Upper lobe of left lung (tissue), 6 donors: Measurements from ENCODE around the gene ZDHHC14. TPM values are rescaled to one million over a fixed set of nuclear protein-coding genes. Genes with fewer than 3 reads are reported as not detected.
"Not testable (repeated sequence)": the region's sequence is repeated elsewhere in the genome, so short reads cannot be mapped to it uniquely, and the experiment has no call there.

ENCODE experiments used
- ATAC-seq, 2 donors: fragments of 200-7000 bp; cut with Tn5 transposase; one replicate each; pipeline ENCODE4 v1.9.1; 2022; ENCODE audit warnings: mild to moderate bottlenecking in 2 of 2, moderate library complexity in 2 of 2; ENCODE audit not compliant: low FRiP score in 2 of 2
- DNase-seq, 2 donors: peaks; one replicate each; pipeline ENCODE4 v3.0.0-alpha.2; 2019 to 2020
- H3K27ac ChIP-seq, 4 donors: fragments of 200-600 bp; sonication (generic); one replicate each; pipeline ENCODE4 v1.5.1; 2016 to 2019
- H3K27me3 ChIP-seq, 4 donors: fragments of 200-600 bp; sonication (generic); one replicate each; pipeline ENCODE4 v1.5.1; 2017 to 2019
- H3K36me3 ChIP-seq, 4 donors: fragments of 200-600 bp; sonication (generic); one replicate each; pipeline ENCODE4 v1.5.1; 2016 to 2019
- H3K4me1 ChIP-seq, 4 donors: fragments of 200-600 bp; sonication (generic); one replicate each; pipeline ENCODE4 v1.5.1; 2018 to 2019
- H3K4me3 ChIP-seq, 4 donors: fragments of 200-600 bp; sonication (generic); one replicate each; pipeline ENCODE4 v1.5.1; 2017 to 2019; ENCODE audit warnings: mild to moderate bottlenecking in 2 of 4, moderate library complexity in 1 of 4
- H3K9me3 ChIP-seq, 4 donors: fragments of 200-600 bp; sonication (generic); one replicate each; pipeline ENCODE4 v1.5.1; 2018 to 2019
- EP300 ChIP-seq, 4 donors: sonication (generic); formaldehyde crosslinking; IDR thresholded peaks; one replicate each; pipeline ENCODE4 v1.5.1; 2017; ENCODE audit warnings: antibody characterized with exemption in 4 of 4, control low read depth in 2 of 4
- POLR2A ChIP-seq, 4 donors: fragments of 450-650 bp; IDR thresholded peaks; one replicate each; pipeline ENCODE4 v1.5.1; 2016 to 2017; ENCODE audit warnings: antibody characterized with exemption in 4 of 4, mild to moderate bottlenecking in 2 of 4
- POLR2AphosphoS5 ChIP-seq, 2 donors: sonication (generic); formaldehyde crosslinking; IDR thresholded peaks; one replicate each; pipeline ENCODE4 v1.5.1; 2017; ENCODE audit warnings: antibody characterized with exemption in 2 of 2
- WGBS, 2 donors: methylation state at CpG; one replicate each; pipeline ENCODE4 v1.1.5; 2017 to 2018; 5-methylcytosine and 5-hydroxymethylcytosine counted together
- total RNA-seq, 6 donors: library from RNA; depleted of rRNA in 4 of 6; stranded (reverse); fragments of >200 nt in 4 of 6; gene quantifications; one replicate each; pipeline versions ENCODE4 v1.1.0 to v1.2.1, GENCODE V29; 2016 to 2021
- TF ChIP-seq, protein P1 (sequence below), 6 experiments: fragments of 450-650 bp in 4 of 6; fragments of 200-600 bp in 2 of 6; sonication (generic) in 2 of 6; IDR thresholded peaks; one replicate each; pipeline ENCODE4 v1.5.1; 2016 to 2019; ENCODE audit warnings: antibody characterized with exemption in 6 of 6
- donor health status: DM: no; HTN: no; CAD: no; lungs with moderate emphysema.
- donor health status: DM: no; HTN: yes; CAD: no; lungs with severe emphysema.

The ZDHHC14 gene
- total RNA-seq, 6 donors from 2014 or later = 5.3 to 16.5 (median 9.4) TPM

DNA sequence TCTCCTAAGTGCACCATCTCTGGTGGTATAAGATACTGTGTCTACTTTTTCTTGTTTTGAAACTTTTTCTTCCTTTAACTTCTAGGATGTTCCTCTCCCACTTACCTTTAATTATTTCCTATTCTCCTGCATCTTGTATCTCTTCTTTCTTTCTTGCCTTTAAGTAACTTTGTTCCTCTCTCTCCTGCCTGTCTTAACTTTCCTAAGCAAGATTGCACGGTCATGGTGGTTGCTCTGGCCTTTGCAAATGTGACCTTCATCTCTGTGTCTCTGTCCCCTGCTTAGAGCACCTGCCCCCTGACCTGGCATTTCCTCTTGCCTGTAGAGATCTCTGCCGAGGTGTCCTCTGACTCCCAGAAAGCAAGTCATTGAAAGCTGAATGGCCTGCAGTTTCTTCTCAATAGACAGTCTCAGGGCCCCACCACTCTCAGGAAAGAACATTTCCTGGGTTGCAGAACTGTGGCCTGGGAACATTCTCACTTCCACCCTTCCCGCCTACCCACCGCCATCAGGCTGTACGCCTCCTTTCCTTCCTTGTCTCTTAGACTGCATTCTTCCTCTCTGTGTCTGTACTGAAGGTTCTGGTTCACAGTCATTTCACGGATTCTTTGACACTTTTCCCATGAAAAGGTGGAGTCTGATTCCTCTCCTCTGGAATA, 12.8 kb downstream of the ZDHHC14 start:
- Histone ChIP-seq H3K27me3 (no peaks in the 10 kb centered on the region), H3K4me3 (no peak overlapping the region), H3K4me1 (peaks cover 0 to 3% (median 0%) of the 10 kb centered on the region in 4 donors), H3K36me3 (no peaks in the 10 kb centered on the region), H3K27ac (no peak overlapping the region), H3K9me3 (peaks cover 0 to 14% (median 11%) of the 10 kb centered on the region in 4 donors)
- DNase-seq (no peak), ATAC-seq (peak in 1 of 2 donors; percentile 35)
- 71 to 81% methylated on average over 6 of the region's 6 CpGs for WGBS, 2 donors
- no peak for TF ChIP-seq POLR2A (IDR thresholded peaks at IDR 0.05)
- TF ChIP-seq, protein P1, sequence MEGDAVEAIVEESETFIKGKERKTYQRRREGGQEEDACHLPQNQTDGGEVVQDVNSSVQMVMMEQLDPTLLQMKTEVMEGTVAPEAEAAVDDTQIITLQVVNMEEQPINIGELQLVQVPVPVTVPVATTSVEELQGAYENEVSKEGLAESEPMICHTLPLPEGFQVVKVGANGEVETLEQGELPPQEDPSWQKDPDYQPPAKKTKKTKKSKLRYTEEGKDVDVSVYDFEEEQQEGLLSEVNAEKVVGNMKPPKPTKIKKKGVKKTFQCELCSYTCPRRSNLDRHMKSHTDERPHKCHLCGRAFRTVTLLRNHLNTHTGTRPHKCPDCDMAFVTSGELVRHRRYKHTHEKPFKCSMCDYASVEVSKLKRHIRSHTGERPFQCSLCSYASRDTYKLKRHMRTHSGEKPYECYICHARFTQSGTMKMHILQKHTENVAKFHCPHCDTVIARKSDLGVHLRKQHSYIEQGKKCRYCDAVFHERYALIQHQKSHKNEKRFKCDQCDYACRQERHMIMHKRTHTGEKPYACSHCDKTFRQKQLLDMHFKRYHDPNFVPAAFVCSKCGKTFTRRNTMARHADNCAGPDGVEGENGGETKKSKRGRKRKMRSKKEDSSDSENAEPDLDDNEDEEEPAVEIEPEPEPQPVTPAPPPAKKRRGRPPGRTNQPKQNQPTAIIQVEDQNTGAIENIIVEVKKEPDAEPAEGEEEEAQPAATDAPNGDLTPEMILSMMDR (IDR thresholded peaks at IDR 0.05) = no peak
- TF ChIP-seq EP300 (IDR thresholded peaks at IDR 0.05) = no peak
- TF ChIP-seq POLR2AphosphoS5 (IDR thresholded peaks at IDR 0.05) = no peak

DNA sequence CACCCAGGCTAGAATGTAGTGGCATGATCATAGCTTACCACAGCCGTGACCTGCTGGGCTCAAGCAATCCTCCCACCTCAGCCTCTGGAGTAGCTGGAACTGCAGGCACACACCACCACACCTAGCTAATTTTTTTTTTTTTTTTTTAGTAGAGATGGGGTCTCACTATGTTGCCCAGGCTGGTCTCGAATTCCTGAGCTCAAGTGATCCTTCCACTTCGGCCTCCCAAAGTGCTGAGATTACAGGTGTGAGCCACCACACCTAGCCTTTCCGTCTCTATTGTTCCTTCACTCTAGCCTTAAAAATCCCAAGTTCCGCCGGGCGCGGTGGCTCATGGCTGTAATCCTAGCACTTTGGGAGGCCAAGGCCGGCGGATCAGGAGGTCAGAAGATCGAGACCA, 14.2 kb downstream of the ZDHHC14 start:
- ATAC-seq, H3K36me3 ChIP-seq, DNase-seq, H3K27ac ChIP-seq, H3K4me3 ChIP-seq, H3K27me3 ChIP-seq, H3K4me1 ChIP-seq: not testable (repeated sequence)
- H3K9me3 ChIP-seq = peaks cover 0 to 10% (median 10%) of the 10 kb centered on the region in 4 donors
- 90 to 98% methylated on average over 11 of the region's 11 CpGs for WGBS, 2 donors

DNA sequence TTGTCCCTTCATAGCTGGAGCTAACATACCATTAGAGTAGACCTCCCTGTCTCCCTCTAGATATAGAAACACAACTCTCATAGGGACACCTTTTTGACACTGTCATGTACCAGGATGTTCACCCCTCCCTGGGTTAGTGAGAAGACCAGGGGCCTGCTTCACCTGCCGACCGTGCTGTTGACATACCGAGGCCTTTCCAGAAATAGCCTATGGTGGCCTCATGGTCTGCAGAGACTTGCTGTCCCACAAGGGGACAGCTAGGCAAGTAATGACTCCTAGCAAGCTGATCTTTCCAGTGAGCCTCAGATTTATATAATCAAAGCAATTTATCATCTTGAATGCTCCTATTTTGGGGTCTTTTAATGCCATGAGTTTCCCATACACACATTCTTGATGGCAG, 15.0 kb downstream of the ZDHHC14 start:
- Histone ChIP-seq H3K4me3 (no peak overlapping the region), H3K9me3 (peaks cover 0 to 5% (median 2%) of the 10 kb centered on the region in 4 donors), H3K27ac (no peak overlapping the region), H3K27me3 (no peaks in the 10 kb centered on the region), H3K4me1 (peaks cover 0 to 3% (median 0%) of the 10 kb centered on the region in 4 donors), H3K36me3 (no peaks in the 10 kb centered on the region)
- TF ChIP-seq POLR2A (IDR thresholded peaks at IDR 0.05) (no peak), EP300 (IDR thresholded peaks at IDR 0.05) (no peak), POLR2AphosphoS5 (IDR thresholded peaks at IDR 0.05) (no peak)
- TF ChIP-seq, protein P1 (IDR thresholded peaks at IDR 0.05) = no peak
- no peak for DNase-seq
- WGBS, 2 donors = 83 to 86% methylated on average over 3 of the region's 3 CpGs
- no peak for ATAC-seq

- 87 to 93% methylated on average over 8 to 9 of the region's 9 CpGs for WGBS, 2 donors
- Histone ChIP-seq H3K9me3 (no peaks in the 10 kb centered on the region), H3K4me1 (peaks cover 0 to 3% (median 0%) of the 10 kb centered on the region in 4 donors), H3K27me3 (no peaks in the 10 kb centered on the region), H3K27ac (no peak overlapping the region), H3K4me3 (no peak overlapping the region), H3K36me3 (no peaks in the 10 kb centered on the region)
- TF ChIP-seq POLR2A (IDR thresholded peaks at IDR 0.05) = no peak
- no peak for TF ChIP-seq POLR2AphosphoS5 (IDR thresholded peaks at IDR 0.05)
- TF ChIP-seq, protein P1 (IDR thresholded peaks at IDR 0.05) = no peak
- TF ChIP-seq EP300 (IDR thresholded peaks at IDR 0.05) = no peak
- DNase-seq (no peak), ATAC-seq (no peak)
These were observed 16.7 kb downstream of the ZDHHC14 start for GRCh38 chr6:157397660-157398059.

DNA sequence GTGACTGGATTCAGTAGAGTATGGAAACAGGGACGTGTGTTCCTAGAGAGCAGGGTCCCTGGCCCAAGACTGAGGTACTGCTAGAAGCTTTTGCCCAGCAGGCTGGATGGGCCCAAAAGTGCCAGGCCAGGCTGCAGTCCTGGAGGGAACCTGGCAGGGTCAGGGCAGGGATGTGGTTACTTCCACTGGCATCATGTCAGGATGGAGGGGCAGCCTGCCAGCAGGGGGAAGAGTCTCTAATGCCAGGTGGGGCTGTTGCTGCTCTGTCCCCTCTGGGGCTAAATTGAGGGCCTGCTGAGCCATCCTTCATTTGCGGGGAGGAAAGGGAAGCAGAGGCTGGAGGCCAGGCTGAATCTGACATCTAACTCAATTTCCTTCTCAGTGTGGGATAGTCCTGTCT, 17.2 kb downstream of the ZDHHC14 start:
- 64 to 100% methylated on average over 1 to 2 of the region's 2 CpGs for WGBS, 2 donors
- no peaks in the 10 kb centered on the region for H3K4me1 ChIP-seq
- no peak overlapping the region for H3K27ac ChIP-seq
- ATAC-seq (no peak), DNase-seq (no peak)
- TF ChIP-seq EP300 (IDR thresholded peaks at IDR 0.05) (no peak), POLR2AphosphoS5 (IDR thresholded peaks at IDR 0.05) (no peak), POLR2A (IDR thresholded peaks at IDR 0.05) (no peak)
- TF ChIP-seq, protein P1 (IDR thresholded peaks at IDR 0.05) = no peak
- H3K27me3 ChIP-seq = no peaks in the 10 kb centered on the region
- no peaks in the 10 kb centered on the region for H3K36me3 ChIP-seq
- no peak overlapping the region for H3K4me3 ChIP-seq
- H3K9me3 ChIP-seq = no peaks in the 10 kb centered on the region
